Breast epithelium (tissue), 4 donors: Measurements from ENCODE around the gene CSTB. TPM values are rescaled to one million over a fixed set of nuclear protein-coding genes. Genes with fewer than 3 reads are reported as not detected.

ENCODE experiments used
- DNase-seq, 2 donors: peaks; one replicate each; pipeline ENCODE4 v3.0.0-alpha.2; 2019; ENCODE audit warnings: low spot score in 2 of 2
- H3K27ac ChIP-seq, 2 donors: fragments of 200-600 bp; sonication (generic) in 1 of 2; one replicate each; pipeline ENCODE4 v1.5.1; 2016 to 2019; ENCODE audit warnings: mild to moderate bottlenecking in 1 of 2
- H3K27me3 ChIP-seq, 2 donors: fragments of 200-600 bp; sonication (generic) in 1 of 2; one replicate each; pipeline versions ENCODE4 v1.5.1 to v1.6.0; 2017 to 2019; ENCODE audit warnings: control low read depth in 1 of 2, mild to moderate bottlenecking in 1 of 2
- H3K36me3 ChIP-seq: fragments of 200-600 bp; one replicate; pipeline ENCODE4 v1.5.1; 2019
- H3K4me1 ChIP-seq, 2 donors: fragments of 200-600 bp; sonication (generic); one replicate each; pipeline ENCODE4 v1.5.1; 2016 to 2019; ENCODE audit warnings: control low read depth in 1 of 2
- H3K4me3 ChIP-seq, 3 donors: fragments of 200-600 bp; sonication (generic); 1 replicate in 2 of 3; 2 replicates in 1 of 3; pipeline ENCODE4 v1.5.1; 2016 to 2019; ENCODE audit warnings: mild to moderate bottlenecking in 3 of 3, moderate library complexity in 2 of 3
- H3K9me3 ChIP-seq, 2 donors: fragments of 200-600 bp; sonication (generic) in 1 of 2; one replicate each; pipeline ENCODE4 v1.5.1; 2016 to 2019; ENCODE audit warnings: control low read depth in 1 of 2
- POLR2A ChIP-seq: fragments of 450-650 bp; IDR thresholded peaks from one replicate; pipeline ENCODE4 v1.6.1; 2016; ENCODE audit warnings: antibody characterized with exemption, mild to moderate bottlenecking, moderate library complexity
- POLR2AphosphoS5 ChIP-seq, 3 donors: sonication (generic); formaldehyde crosslinking; IDR thresholded peaks; one replicate each; pipeline ENCODE4 v1.6.1; 2017; ENCODE audit warnings: antibody characterized with exemption in 3 of 3
- intact Hi-C: fragments of 100-400 bp; cut with DNase I; formaldehyde crosslinking; loops from one replicate; pipeline ENCODE4 v1.15.1; 2023; ENCODE audit warnings: low total_unique reads
- total RNA-seq, 3 donors: library from RNA; depleted of rRNA; stranded (reverse); fragments of >200 nt; gene quantifications; one replicate each; pipeline ENCODE4 v1.1.0, GENCODE V29; 2016
- TF ChIP-seq, protein P1 (sequence below), 3 donors: fragments of 450-650 bp; IDR thresholded peaks; one replicate each; pipeline ENCODE4 v1.5.1; 2016 to 2017; ENCODE audit warnings: antibody characterized with exemption in 3 of 3, mild to moderate bottlenecking in 3 of 3, moderate library complexity in 3 of 3

The CSTB gene
- total RNA-seq, 3 donors from 2014 or later, result 12.1 to 16.8 (median 16.8) TPM

GRCh38 chr21:43820466-43820865 lies 44.4 kb upstream of the CSTB start:
- no peak for DNase-seq
- no peak for TF ChIP-seq POLR2AphosphoS5 (IDR thresholded peaks at IDR 0.05)
- TF ChIP-seq, protein P1, sequence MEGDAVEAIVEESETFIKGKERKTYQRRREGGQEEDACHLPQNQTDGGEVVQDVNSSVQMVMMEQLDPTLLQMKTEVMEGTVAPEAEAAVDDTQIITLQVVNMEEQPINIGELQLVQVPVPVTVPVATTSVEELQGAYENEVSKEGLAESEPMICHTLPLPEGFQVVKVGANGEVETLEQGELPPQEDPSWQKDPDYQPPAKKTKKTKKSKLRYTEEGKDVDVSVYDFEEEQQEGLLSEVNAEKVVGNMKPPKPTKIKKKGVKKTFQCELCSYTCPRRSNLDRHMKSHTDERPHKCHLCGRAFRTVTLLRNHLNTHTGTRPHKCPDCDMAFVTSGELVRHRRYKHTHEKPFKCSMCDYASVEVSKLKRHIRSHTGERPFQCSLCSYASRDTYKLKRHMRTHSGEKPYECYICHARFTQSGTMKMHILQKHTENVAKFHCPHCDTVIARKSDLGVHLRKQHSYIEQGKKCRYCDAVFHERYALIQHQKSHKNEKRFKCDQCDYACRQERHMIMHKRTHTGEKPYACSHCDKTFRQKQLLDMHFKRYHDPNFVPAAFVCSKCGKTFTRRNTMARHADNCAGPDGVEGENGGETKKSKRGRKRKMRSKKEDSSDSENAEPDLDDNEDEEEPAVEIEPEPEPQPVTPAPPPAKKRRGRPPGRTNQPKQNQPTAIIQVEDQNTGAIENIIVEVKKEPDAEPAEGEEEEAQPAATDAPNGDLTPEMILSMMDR (IDR thresholded peaks at IDR 0.05), result no peak
- TF ChIP-seq POLR2A, result no peak
- intact Hi-C loops, result no loop called here

GRCh38 chr21:43819511-43820405 lies 43.6 kb upstream of the CSTB start:
- H3K4me1 ChIP-seq, result no peaks in the 10 kb centered on the region
- intact Hi-C loops, result loop anchor here (10.0 kb wide), 1 partner anchor 145 kb away; no protein-coding TSS in a partner anchor
- peaks cover 4 to 8% of the 10 kb centered on the region in 2 donors for H3K9me3 ChIP-seq
- DNase-seq, result no peak
- H3K4me3 ChIP-seq, result no peak overlapping the region
- TF ChIP-seq, protein P1 (IDR thresholded peaks at IDR 0.05), result no peak
- TF ChIP-seq POLR2A, result no peak
- TF ChIP-seq POLR2AphosphoS5 (IDR thresholded peaks at IDR 0.05), result no peak
- H3K36me3 ChIP-seq, result no peaks in the 10 kb centered on the region
- H3K27ac ChIP-seq, result no peak overlapping the region
- H3K27me3 ChIP-seq, result no peaks in the 10 kb centered on the region

More at GRCh38 chr21:43820466-43820865, 44.4 kb upstream of the CSTB start:
- H3K27me3 ChIP-seq, result no peaks in the 10 kb centered on the region
- H3K4me3 ChIP-seq, result no peak overlapping the region
- H3K27ac ChIP-seq, result no peak overlapping the region
- H3K4me1 ChIP-seq, result no peaks in the 10 kb centered on the region
- no peaks in the 10 kb centered on the region for H3K36me3 ChIP-seq
- H3K9me3 ChIP-seq, result peaks cover 4 to 8% of the 10 kb centered on the region in 2 donors

GRCh38 chr21:43818685-43819084 lies 42.6 kb upstream of the CSTB start:
- no peaks in the 10 kb centered on the region for H3K36me3 ChIP-seq
- H3K27ac ChIP-seq, result no peak overlapping the region
- DNase-seq, result no peak
- no peaks in the 10 kb centered on the region for H3K27me3 ChIP-seq
- no peak for TF ChIP-seq POLR2A
- peaks cover 4 to 8% of the 10 kb centered on the region in 2 donors for H3K9me3 ChIP-seq
- intact Hi-C loops, result loop anchor here (10.0 kb wide), 1 partner anchor 146 kb away; no protein-coding TSS in a partner anchor
- no peak overlapping the region for H3K4me3 ChIP-seq
- H3K4me1 ChIP-seq, result no peaks in the 10 kb centered on the region

GRCh38 chr21:43817157-43818086 lies 41.3 kb upstream of the CSTB start:
- Histone ChIP-seq H3K27me3 (no peaks in the 10 kb centered on the region), H3K36me3 (no peaks in the 10 kb centered on the region), H3K4me3 (no peak overlapping the region), H3K4me1 (no peaks in the 10 kb centered on the region), H3K9me3 (peaks cover 4 to 8% of the 10 kb centered on the region in 2 donors), H3K27ac (no peak overlapping the region)
- DNase-seq, result no peak
- intact Hi-C loops, result loop anchor here (10.0 kb wide), 1 partner anchor 147 kb away; no protein-coding TSS in a partner anchor
- TF ChIP-seq, protein P1 (IDR thresholded peaks at IDR 0.05), result no peak
- TF ChIP-seq POLR2AphosphoS5 (IDR thresholded peaks at IDR 0.05) (no peak), POLR2A (no peak)

- H3K4me3 ChIP-seq, result no peak overlapping the region
- no peak for DNase-seq
- intact Hi-C loops, result loop anchor here (10.0 kb wide), 1 partner anchor 148 kb away; no protein-coding TSS in a partner anchor
- H3K27me3 ChIP-seq, result no peaks in the 10 kb centered on the region
- TF ChIP-seq, protein P1 (IDR thresholded peaks at IDR 0.05), result no peak
- no peak for TF ChIP-seq POLR2A
- no peak for TF ChIP-seq POLR2AphosphoS5 (IDR thresholded peaks at IDR 0.05)
- peaks cover 4 to 8% of the 10 kb centered on the region in 2 donors for H3K9me3 ChIP-seq
- H3K4me1 ChIP-seq, result no peaks in the 10 kb centered on the region
- H3K36me3 ChIP-seq, result no peaks in the 10 kb centered on the region
- H3K27ac ChIP-seq, result no peak overlapping the region
Measured at GRCh38 chr21:43816611-43817071, 40.5 kb upstream of the CSTB start.
